NOMO-1 treated with dmso at 0.1 percent for 144 hours (cell line): ENCODE data around the gene NEDD9.

Experiments used
- DNase-seq: peaks from one replicate; lab custom pipeline; 2025; ENCODE audit not compliant: unreplicated experiment; lab: John Stamatoyannopoulos, UW

NEDD9 gene

DNA sequence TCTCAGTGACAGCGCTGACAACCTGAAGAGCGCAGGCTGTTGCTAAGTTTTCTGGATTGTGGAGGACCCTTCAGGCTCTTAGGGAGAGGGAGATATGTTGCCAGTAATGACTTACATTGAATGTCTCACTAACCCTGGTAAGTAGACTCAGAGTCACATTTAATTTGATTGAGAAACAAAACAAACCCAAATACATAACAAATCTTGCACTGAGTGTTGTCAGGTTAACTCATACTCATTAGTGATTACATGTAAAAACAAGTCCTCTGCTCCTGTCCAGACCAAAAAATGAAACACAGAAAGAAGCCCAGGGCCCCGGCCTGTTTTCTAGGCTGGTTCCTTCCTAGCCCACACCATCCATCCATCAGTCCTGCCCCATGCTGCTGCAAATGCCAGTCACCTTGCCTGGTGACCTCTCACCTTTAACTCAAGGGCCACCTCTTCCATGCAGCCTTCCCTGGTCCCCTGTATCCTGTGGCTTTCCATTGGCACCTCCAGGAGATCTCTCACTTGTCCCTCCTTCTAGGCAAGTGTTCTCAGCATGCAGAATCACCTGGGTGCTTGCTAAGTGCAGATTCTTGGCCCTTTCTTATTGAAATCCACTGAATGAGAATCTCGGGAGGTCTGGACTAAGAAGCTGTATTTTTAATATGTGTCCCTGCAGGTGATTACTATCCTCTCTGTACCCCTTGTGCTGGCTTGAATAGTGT lies 86.2 kb downstream of the NEDD9 start:
- DNase-seq: no peak

DNA sequence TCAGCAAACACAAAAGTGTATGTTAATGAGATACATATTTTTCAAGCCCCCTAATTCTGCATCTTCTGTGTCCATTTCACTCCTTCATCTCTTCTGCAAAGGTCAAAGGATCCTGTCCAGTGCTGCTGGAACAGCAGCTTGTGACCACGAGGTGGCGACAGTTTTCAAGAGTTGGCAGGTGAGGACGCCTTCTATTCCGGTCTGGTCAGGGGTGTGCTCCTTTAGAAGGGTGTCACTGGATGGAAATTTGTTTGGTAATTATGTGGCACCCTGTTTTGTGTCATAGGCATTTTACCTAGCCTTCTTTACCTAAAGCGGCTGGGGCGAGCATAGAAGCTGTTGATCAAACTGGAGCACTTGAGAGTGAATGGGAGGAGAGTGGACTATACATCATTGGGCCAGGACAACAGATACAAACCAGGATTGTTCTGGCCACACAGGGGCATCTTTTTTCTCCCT lies 88.0 kb downstream of the NEDD9 start:
- peak; percentile 47 for DNase-seq

DNA sequence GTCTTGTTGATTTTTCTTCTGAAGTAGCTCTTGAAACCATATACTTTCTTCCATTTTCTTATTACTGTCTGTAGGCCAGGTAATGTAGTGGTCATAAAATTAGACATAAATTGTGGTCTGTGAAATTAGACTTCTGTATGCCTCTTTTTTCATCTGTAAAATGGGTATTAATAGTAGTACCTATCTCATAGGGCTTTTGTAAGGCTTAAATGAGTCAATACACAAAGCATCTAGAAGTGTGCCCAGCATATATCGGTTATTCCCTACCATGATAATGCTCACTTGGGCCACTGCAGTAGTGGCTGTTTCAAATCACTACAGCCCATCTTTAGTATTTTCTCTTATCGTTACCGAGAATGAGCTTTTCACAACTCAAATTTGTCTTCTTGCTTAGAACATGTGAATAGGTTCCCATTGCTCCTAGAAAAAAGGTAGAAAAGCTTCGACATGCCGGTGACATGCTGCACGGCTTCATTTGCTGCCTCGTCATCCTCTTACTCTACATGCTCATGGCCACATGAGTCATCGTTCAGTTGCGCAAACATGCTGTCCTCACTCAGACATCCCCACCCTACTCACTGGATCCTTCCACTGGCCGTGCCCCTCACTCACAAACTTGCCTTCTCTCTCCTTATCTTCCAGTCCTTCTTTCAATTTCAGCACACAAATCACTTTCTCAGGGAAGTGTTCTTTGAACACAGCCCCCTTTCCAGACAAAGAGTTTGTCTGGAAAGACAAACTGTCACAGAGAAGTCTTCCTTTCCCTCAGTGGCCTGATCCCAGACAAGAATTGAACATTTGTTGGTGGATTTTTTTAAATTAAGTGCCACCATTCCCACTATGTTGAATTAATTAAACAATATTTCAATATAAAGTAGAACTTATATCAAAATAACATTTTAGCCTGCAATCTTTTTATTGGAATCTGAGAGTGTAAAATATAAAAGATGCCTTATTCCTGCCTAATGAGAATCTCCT lies 88.8 kb downstream of the NEDD9 start:
- DNase-seq: peak; percentile 54

- DNase-seq: no peak
Measured at GRCh38 chr6:11142296-11143027, 90.0 kb downstream of the NEDD9 start.

- DNase-seq: no peak
Measured at GRCh38 chr6:11141295-11141694, 91.2 kb downstream of the NEDD9 start.

DNA sequence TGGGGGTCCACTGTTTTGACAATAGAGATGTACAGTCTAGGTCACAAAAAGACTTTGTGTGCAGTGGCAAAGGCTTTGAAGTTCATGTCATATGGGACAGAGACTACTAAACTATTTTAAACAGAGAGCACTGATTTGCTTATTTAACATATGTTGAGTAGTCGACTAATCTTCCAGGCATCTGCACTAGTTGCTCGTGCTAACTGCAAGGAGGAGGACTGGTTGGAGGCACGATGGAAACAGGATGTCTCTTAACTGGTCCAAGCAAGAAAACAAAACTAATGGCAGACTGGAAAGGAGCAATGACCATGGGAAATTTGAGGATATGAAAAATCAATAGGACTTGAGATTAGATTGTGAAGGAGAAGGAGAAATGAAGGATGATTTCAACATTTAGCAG lies 92.4 kb downstream of the NEDD9 start:
- no peak for DNase-seq

DNA sequence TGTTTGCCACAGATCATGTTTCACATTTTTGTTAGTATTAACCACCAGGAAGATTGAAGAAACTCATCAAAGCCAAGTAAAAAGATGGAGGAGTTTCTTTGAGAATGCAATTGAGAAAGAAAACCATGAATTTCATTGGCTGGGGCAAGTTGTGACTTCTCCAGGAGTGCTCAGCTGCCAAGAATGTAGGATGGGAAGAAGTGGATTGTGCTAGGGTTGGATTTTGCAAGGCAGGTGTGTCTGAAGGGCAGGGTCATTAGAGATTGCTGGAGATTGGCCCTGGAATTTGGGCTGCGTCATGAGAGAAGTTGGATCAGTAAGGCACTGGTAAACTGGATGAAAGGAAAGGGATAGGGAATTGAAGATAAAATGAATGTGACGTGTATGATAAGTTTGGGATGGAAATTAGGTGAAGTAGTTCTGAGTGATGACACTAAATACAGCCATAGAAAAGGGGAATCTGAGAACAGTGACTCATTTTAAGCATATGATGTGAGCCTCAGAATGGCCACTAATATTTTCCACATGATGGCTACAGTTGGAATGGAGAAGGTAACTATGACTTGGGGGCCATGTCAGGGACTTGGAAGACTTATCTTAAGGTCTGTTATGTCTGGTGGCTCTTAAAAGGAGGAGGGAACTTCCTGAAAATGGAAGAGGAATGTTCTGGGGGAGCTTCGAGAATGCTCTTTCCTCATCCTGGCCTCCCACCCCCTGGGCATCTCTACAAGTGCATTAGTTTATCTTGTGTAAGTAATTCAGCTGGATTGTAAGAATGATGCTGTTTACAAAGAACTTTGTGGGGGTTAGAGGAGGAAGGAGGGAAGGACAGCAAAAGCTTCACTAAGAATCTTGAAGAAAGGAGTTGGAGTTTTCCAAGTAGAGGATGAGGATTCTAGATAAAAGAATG lies 93.2 kb downstream of the NEDD9 start:
- DNase-seq: no peak

DNA sequence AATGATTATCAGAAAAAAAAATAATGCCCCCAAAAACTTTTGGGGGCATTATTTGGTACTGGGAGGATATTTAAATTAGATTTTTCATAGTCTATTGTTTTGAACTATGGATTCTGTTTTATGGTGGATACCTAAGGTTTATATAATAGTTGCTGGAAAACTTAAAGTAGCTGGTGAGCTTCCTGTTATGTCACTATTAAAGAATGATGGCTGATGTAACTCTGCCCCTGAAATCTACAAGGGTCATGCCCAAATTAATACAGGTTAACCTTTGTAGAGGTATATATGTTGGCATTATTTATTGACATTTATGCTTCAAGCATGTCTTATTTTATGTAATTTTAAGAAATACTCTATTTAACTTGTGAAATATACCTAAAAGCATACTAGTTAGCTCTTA lies 95.7 kb downstream of the NEDD9 start:
- DNase-seq: no peak
